KBM-7 (cell line): ENCODE results near the gene FBXO33.
A peak's percentile ranks its signal among the peaks of the same experiment; 100 is the strongest.

Experiments used
- DNase-seq: peaks from one replicate; pipeline ENCODE4 v3.0.0-alpha.2; 2015
- in situ Hi-C: fragments of 300-500 bp; cut with MboI; formaldehyde crosslinking; loops from 2 replicates; pipeline ENCODE4 v1.14.3; 2020; ENCODE audit warnings: low sequenced_read_pairs, low pct_unique_long_range_greater_than_20kb, mixed read lengths

FBXO33 gene

GRCh38 chr14:39432619-39433451 is 602 bp upstream of the FBXO33 start:
- in situ Hi-C loops: no loop called here
- DNase-seq: peak; percentile 88

GRCh38 chr14:39431416-39432178 is 636 bp downstream of the FBXO33 start:
- DNase-seq: peak; percentile 57
- in situ Hi-C loops: no loop called here

GRCh38 chr14:39430762-39431415 is 1.3 kb downstream of the FBXO33 start:
- in situ Hi-C loops: no loop called here
- peak; percentile 56 for DNase-seq

GRCh38 chr14:39428118-39428517 is 4.1 kb downstream of the FBXO33 start:
- in situ Hi-C loops: no loop called here
- DNase-seq: no peak

- in situ Hi-C loops: no loop called here
Measured at GRCh38 chr14:39426605-39427004, 5.6 kb downstream of the FBXO33 start.

GRCh38 chr14:39425947-39426346 is 6.3 kb downstream of the FBXO33 start:
- in situ Hi-C loops: no loop called here
- no peak for DNase-seq

More at GRCh38 chr14:39426605-39427004, 5.6 kb downstream of the FBXO33 start:
- DNase-seq: peak; percentile 32

GRCh38 chr14:39423793-39424192 is 8.4 kb downstream of the FBXO33 start:
- in situ Hi-C loops: no loop called here
- DNase-seq: no peak

GRCh38 chr14:39422243-39422642 is 10.0 kb downstream of the FBXO33 start:
- in situ Hi-C loops: no loop called here
- DNase-seq: no peak

GRCh38 chr14:39419272-39419671 is 13.0 kb downstream of the FBXO33 start:
- no peak for DNase-seq
- in situ Hi-C loops: no loop called here

GRCh38 chr14:39417014-39417413 is 15.2 kb downstream of the FBXO33 start:
- DNase-seq: no peak
- in situ Hi-C loops: no loop called here

- in situ Hi-C loops: no loop called here
- no peak for DNase-seq
Measured at GRCh38 chr14:39416072-39416471, 16.2 kb downstream of the FBXO33 start.

GRCh38 chr14:39406560-39406959 is 25.7 kb downstream of the FBXO33 start:
- in situ Hi-C loops: no loop called here

GRCh38 chr14:39398382-39398781 is 33.9 kb downstream of the FBXO33 start:
- in situ Hi-C loops: no loop called here

More at GRCh38 chr14:39406560-39406959, 25.7 kb downstream of the FBXO33 start:
- no peak for DNase-seq

GRCh38 chr14:39396448-39396847 is 35.8 kb downstream of the FBXO33 start:
- in situ Hi-C loops: no loop called here

More at GRCh38 chr14:39398382-39398781, 33.9 kb downstream of the FBXO33 start:
- no peak for DNase-seq

GRCh38 chr14:39395555-39396254 is 36.5 kb downstream of the FBXO33 start:
- no peak for DNase-seq
- in situ Hi-C loops: no loop called here

More at GRCh38 chr14:39396448-39396847, 35.8 kb downstream of the FBXO33 start:
- DNase-seq: no peak

GRCh38 chr14:39393289-39393688 is 38.9 kb downstream of the FBXO33 start:
- in situ Hi-C loops: no loop called here
- DNase-seq: no peak

- in situ Hi-C loops: no loop called here
- DNase-seq: no peak
Measured at GRCh38 chr14:39384177-39384576, 48.1 kb downstream of the FBXO33 start.

GRCh38 chr14:39383741-39384140 is 48.5 kb downstream of the FBXO33 start:
- no peak for DNase-seq

GRCh38 chr14:39383026-39383660 is 49.1 kb downstream of the FBXO33 start:
- in situ Hi-C loops: no loop called here
- no peak for DNase-seq

More at GRCh38 chr14:39383741-39384140, 48.5 kb downstream of the FBXO33 start:
- in situ Hi-C loops: no loop called here
